SU-DHL-6 (cell line): ENCODE measurements around the gene TAF10.

Experiments
- CTCF ChIP-seq: fragments of 200-600 bp; sonication (generic); IDR thresholded peaks from one replicate; pipeline ENCODE4 v1.5.1; 2017; ENCODE audit warnings: antibody characterized with exemption, mild to moderate bottlenecking, low read length, moderate library complexity; ENCODE audit not compliant: insufficient read depth, poor library complexity, severe bottlenecking
- EZH2phosphoT487 ChIP-seq: fragments of 200-600 bp; sonication (generic), shearing (Covaris generic); conservative IDR thresholded peaks from 2 replicates; pipeline ENCODE4 v1.6.1; 2018; ENCODE audit warnings: mild to moderate bottlenecking, antibody characterized with exemption, low read length, moderate library complexity, mixed read lengths

DNA sequence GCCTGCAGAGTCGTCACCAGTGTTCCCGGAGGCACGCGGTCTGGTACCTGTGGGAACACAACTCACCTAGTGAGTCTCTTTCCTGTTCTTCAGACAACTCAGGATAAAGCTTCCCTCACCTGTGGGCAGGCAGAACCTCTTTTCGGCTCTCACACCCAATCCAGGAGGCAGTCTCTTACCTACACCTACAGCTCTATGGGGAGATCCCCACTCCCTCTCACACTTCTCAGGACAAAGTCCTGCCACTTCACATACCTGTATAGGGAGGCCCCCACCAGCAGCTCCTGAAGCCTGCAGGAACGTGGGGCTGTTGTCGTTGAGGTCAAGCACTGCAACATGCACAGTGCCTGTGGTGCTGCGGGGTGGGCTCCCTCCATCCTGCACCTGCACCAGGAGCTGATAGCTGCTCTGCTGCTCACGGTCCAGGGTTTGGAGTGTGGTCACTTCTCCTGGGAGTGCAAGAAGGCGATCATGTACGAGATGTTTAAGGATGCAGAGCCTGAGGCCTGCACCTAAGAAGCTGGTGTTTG is 19.4 kb upstream of the TAF10 start:
- no peak for TF ChIP-seq CTCF
- TF ChIP-seq EZH2phosphoT487, result no peak
